Measurements from ENCODE around the gene CTSF. TPM values are rescaled to one million over a fixed set of nuclear protein-coding genes. Genes with fewer than 3 reads are reported as not detected.

The CTSF gene
- total and polyA plus RNA-seq, 12 donors: 37.0 to 264 (median 133) TPM

GRCh38 chr11:66539870-66540213 is 28.6 kb downstream of the CTSF start:
- DNase-seq: no peak
- peaks cover under 1 to 8% of the 10 kb centered on the region in 2 donors for H3K4me1 ChIP-seq (replicated peaks in 1 of 2)
- no peaks in the 10 kb centered on the region for H3K27me3 ChIP-seq
- intact Hi-C loops (cut with DNase I): loop anchor here in 1 of 2 donors (10.0 kb wide), 1 partner anchor 55 kb away; the partner anchor contains the start of gene DPP3
- H3K4me3 ChIP-seq: no peak overlapping the region
- H3K36me3 ChIP-seq (replicated peaks in 1 of 2): peaks cover 0 to 23% of the 10 kb centered on the region in 2 donors
- no peaks in the 10 kb centered on the region for H3K9me3 ChIP-seq (replicated peaks in 1 of 3)
- no peak overlapping the region for H3K27ac ChIP-seq
- TF ChIP-seq POLR2A (IDR thresholded peaks at IDR 0.05) (no peak), CTCF (IDR thresholded peaks at IDR 0.05) (no peak)
- 89 to 100% (median 95%) methylated on average over 3 to 10 of the region's 10 CpGs for WGBS, 4 donors

- intact Hi-C loops (cut with DNase I): no loop called here
- no peak for TF ChIP-seq POLR2A (IDR thresholded peaks at IDR 0.05)
- TF ChIP-seq CTCF (IDR thresholded peaks at IDR 0.05): no peak
- Histone ChIP-seq H3K4me3 (no peak overlapping the region), H3K4me1 (replicated peaks in 1 of 2) (peaks cover 0 to 8% of the 10 kb centered on the region in 2 donors), H3K27me3 (no peaks in the 10 kb centered on the region), H3K27ac (no peak overlapping the region), H3K36me3 (replicated peaks in 1 of 2) (peaks cover 0 to 23% of the 10 kb centered on the region in 2 donors), H3K9me3 (replicated peaks in 1 of 3) (no peaks in the 10 kb centered on the region)
- DNase-seq: no peak
- WGBS, 4 donors: 85 to 94% (median 87%) methylated on average over 6 to 16 of the region's 16 CpGs
These were observed 29.1 kb downstream of the CTSF start for GRCh38 chr11:66539170-66539869.

- DNase-seq: no peak
- no peaks in the 10 kb centered on the region for H3K4me1 ChIP-seq (replicated peaks in 1 of 2)
- no peaks in the 10 kb centered on the region for H3K27me3 ChIP-seq
- intact Hi-C loops (cut with DNase I): no loop called here
- no peak overlapping the region for H3K27ac ChIP-seq
- no peak overlapping the region for H3K4me3 ChIP-seq
- H3K36me3 ChIP-seq (replicated peaks in 1 of 2): peaks cover 0 to 5% of the 10 kb centered on the region in 2 donors
- WGBS, 4 donors: 78 to 86% (median 82%) methylated on average over 6 of the region's 6 CpGs
- H3K9me3 ChIP-seq (replicated peaks in 1 of 3): no peaks in the 10 kb centered on the region
- no peak for TF ChIP-seq POLR2A (IDR thresholded peaks at IDR 0.05)
These were observed 35.6 kb downstream of the CTSF start for GRCh38 chr11:66532784-66533183.

- TF ChIP-seq POLR2A (IDR thresholded peaks at IDR 0.05): no peak
- TF ChIP-seq CTCF (IDR thresholded peaks at IDR 0.05): no peak
- Histone ChIP-seq H3K9me3 (replicated peaks in 1 of 3) (no peaks in the 10 kb centered on the region), H3K27ac (no peak overlapping the region), H3K36me3 (replicated peaks in 1 of 2) (peaks cover 0 to 5% of the 10 kb centered on the region in 2 donors), H3K4me3 (no peak overlapping the region), H3K4me1 (replicated peaks in 1 of 2) (no peaks in the 10 kb centered on the region), H3K27me3 (no peaks in the 10 kb centered on the region)
- no peak for DNase-seq
- 92 to 98% (median 93%) methylated on average over 6 to 11 of the region's 11 CpGs; no CpG with 5 or more reads in 1 of the 4 donors for WGBS, 4 donors
- intact Hi-C loops (cut with DNase I): no loop called here
These were observed 36.6 kb downstream of the CTSF start for GRCh38 chr11:66531841-66532240.
